NT2/D1 (cell line): Measurements from ENCODE around the gene RIBC1.
"Not testable (repeated sequence)": the region's sequence is repeated elsewhere in the genome, so short reads cannot be mapped to it uniquely, and the experiment has no call there.

ENCODE experiments used
- DNase-seq: peaks from one replicate; pipeline ENCODE4 v3.0.0-alpha.2; 2011; ENCODE audit warnings: low read depth, low spot score
- H3K27me3 ChIP-seq: 2 replicates; pipeline ENCODE4 v1.6.0; 2011; ENCODE audit warnings: mild to moderate bottlenecking; ENCODE audit not compliant: insufficient read length, insufficient read depth
- H3K36me3 ChIP-seq: 2 replicates; pipeline ENCODE4 v1.6.1; 2011; ENCODE audit warnings: mild to moderate bottlenecking, low read length, mixed read lengths; ENCODE audit not compliant: insufficient read depth, insufficient read length
- H3K4me1 ChIP-seq: 2 replicates; pipeline ENCODE4 v1.5.1; 2011; ENCODE audit not compliant: insufficient read depth, insufficient read length
- H3K4me3 ChIP-seq: 2 replicates; pipeline ENCODE4 v1.5.1; 2011; ENCODE audit warnings: low read depth; ENCODE audit not compliant: insufficient read length
- H3K9ac ChIP-seq: 2 replicates; pipeline ENCODE4 v1.6.0; 2011; ENCODE audit warnings: low read depth; ENCODE audit not compliant: insufficient read length
- H3K9me3 ChIP-seq: 2 replicates; pipeline ENCODE4 v1.5.1; 2011; ENCODE audit warnings: mild to moderate bottlenecking, low read length; ENCODE audit not compliant: insufficient read depth
- SUZ12 ChIP-seq: IDR thresholded peaks from 2 replicates; pipeline ENCODE4 v1.6.1; 2011; ENCODE audit not compliant: insufficient read length, insufficient read depth; ENCODE audit errors: extremely low read depth
- YY1 ChIP-seq: IDR thresholded peaks from 2 replicates; pipeline ENCODE4 v1.6.1; 2011; ENCODE audit not compliant: insufficient read length, insufficient read depth
- ZNF274 ChIP-seq: IDR thresholded peaks from 2 replicates; pipeline ENCODE4 v1.6.1; 2011; ENCODE audit warnings: mild to moderate bottlenecking, low read depth, low read length

Gene RIBC1

GRCh38 chrX:53379747-53380146 lies 42.9 kb upstream of the RIBC1 start:
- no peak overlapping the region for H3K9ac ChIP-seq
- no peaks in the 10 kb centered on the region; the same call in 1 of the 2 replicates for H3K9me3 ChIP-seq
- H3K36me3 ChIP-seq, result peaks cover 98% of the 10 kb centered on the region
- H3K4me3 ChIP-seq, result no peak overlapping the region
- no peak for DNase-seq
- H3K27me3 ChIP-seq, result no peaks in the 10 kb centered on the region
- no peaks in the 10 kb centered on the region for H3K4me1 ChIP-seq
- TF ChIP-seq SUZ12 (no peak), ZNF274 (no peak), YY1 (no peak)

DNA sequence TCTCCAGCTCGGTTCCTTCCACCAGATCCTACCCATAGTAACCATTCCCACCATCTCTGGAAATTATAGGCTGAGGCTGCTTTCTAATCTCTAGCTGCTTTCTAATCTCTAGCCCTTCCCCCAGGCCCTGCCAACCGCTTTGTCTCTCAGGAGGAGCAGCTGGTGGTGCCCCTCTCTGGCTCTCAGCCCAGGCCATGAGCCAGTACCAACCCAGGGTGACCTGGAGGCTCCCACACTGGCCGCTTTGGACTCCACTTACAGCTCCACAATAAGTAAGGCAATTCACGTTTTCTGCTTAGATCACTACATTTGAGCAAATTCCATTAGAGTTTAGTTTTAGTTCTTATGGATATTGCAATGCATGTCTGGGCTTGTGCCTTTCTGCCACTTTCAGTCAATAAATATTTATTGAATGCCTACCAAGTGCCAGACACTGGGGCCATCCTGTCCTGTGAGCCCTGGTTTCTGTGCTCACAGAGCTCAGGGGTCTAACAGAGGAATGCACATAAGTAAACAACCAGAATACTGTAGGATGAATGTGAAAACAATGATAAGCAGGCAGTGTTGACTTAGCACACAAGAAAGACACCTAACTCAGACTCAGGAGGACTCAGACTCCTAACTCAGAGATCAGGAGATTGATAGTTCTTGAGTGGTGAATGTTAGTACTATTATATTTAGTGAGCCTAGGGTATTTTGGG lies 39.1 kb upstream of the RIBC1 start:
- H3K9me3 ChIP-seq, result no peaks in the 10 kb centered on the region
- DNase-seq, result no peak
- no peaks in the 10 kb centered on the region for H3K4me1 ChIP-seq
- peaks cover 96% of the 10 kb centered on the region for H3K36me3 ChIP-seq
- H3K9ac ChIP-seq, result no peak overlapping the region
- no peaks in the 10 kb centered on the region for H3K27me3 ChIP-seq
- H3K4me3 ChIP-seq, result no peak overlapping the region
- TF ChIP-seq ZNF274, result no peak
- no peak for TF ChIP-seq YY1
- no peak for TF ChIP-seq SUZ12

DNA sequence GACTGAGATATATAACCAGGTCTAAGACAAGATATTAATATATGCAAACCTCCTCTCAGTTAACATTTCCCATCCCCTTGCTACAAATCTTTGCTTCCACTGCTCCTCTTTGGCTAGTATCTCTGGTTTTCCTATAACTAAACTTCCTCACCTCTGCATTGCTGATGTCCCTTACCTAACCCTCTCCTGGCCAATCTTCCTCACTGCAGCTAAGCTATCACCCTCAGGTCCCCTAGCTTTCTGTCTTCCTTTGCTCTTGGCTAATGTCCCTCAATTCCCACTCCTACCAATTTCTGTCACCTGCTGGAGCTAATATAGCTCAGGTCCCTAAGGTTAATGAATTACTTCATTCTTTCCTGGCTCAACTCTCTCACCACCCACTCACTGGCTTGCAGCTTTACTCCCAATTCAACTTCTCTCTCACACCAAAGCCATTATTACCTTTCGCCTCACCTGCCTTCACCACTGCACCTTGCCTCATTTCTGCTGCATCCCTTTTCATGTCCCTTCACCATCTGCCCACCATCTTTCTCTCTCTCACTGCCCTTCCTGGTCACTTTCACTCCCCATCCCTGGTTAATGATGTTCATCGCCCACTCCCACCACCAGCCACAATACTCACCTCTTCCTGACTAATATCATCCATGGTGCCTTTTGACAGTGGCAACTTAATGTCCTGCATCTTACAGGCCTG lies 26.9 kb upstream of the RIBC1 start:
- Histone ChIP-seq H3K36me3 (peaks cover 92% of the 10 kb centered on the region), H3K4me3 (no peak overlapping the region), H3K27me3 (no peaks in the 10 kb centered on the region), H3K4me1 (no peaks in the 10 kb centered on the region), H3K9ac (no peak overlapping the region), H3K9me3 (no peaks in the 10 kb centered on the region)
- no peak for DNase-seq
- TF ChIP-seq ZNF274, result no peak
- no peak for TF ChIP-seq SUZ12
- no peak for TF ChIP-seq YY1

DNA sequence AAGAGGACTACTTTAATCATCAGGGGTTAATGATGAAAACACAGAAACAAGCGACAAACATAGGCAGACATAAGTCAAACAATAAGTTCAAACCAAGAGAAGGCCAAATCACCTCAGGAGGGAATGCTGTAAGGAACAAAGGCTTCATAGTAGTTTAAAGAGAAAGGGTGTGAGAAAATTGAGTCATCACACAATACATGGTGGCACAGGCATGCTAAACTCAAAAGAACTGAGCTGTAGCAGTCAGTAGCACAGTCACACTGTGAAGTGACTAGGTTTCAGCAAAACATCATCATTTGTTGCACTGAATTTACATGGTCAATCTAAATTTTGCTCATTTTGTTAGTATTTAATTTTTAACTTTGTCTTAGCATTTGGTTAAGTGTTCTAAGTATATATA lies 24.5 kb upstream of the RIBC1 start:
- Histone ChIP-seq H3K27me3 (no peaks in the 10 kb centered on the region), H3K4me1 (peaks cover 6% of the 10 kb centered on the region), H3K4me3 (no peak overlapping the region), H3K9me3 (no peaks in the 10 kb centered on the region), H3K9ac (no peak overlapping the region), H3K36me3 (peaks cover 94% of the 10 kb centered on the region)
- no peak for DNase-seq
- TF ChIP-seq ZNF274, result no peak
- TF ChIP-seq YY1, result no peak
- TF ChIP-seq SUZ12, result no peak

GRCh38 chrX:53403535-53403934 lies 19.1 kb upstream of the RIBC1 start:
- DNase-seq, result no peak
- Histone ChIP-seq H3K9ac (no peak overlapping the region), H3K27me3 (no peaks in the 10 kb centered on the region), H3K4me3 (no peak overlapping the region), H3K9me3 (no peaks in the 10 kb centered on the region), H3K4me1 (peaks cover 6% of the 10 kb centered on the region), H3K36me3 (peaks cover 93% of the 10 kb centered on the region)
- no peak for TF ChIP-seq SUZ12
- no peak for TF ChIP-seq YY1
- no peak for TF ChIP-seq ZNF274

GRCh38 chrX:53412446-53412845 lies 10.2 kb upstream of the RIBC1 start:
- H3K9ac ChIP-seq, result no peak overlapping the region
- no peak for TF ChIP-seq YY1
- no peak for TF ChIP-seq ZNF274
- no peak for TF ChIP-seq SUZ12
- H3K4me3 ChIP-seq, result no peak overlapping the region
- H3K36me3 ChIP-seq, result peaks cover 82% of the 10 kb centered on the region
- no peaks in the 10 kb centered on the region for H3K27me3 ChIP-seq
- no peaks in the 10 kb centered on the region for H3K4me1 ChIP-seq
- DNase-seq, result no peak
- no peaks in the 10 kb centered on the region for H3K9me3 ChIP-seq

GRCh38 chrX:53420351-53420750 lies 2.3 kb upstream of the RIBC1 start:
- H3K4me1 ChIP-seq, H3K4me3 ChIP-seq, H3K9me3 ChIP-seq, DNase-seq, H3K27me3 ChIP-seq: not testable (repeated sequence)
- peaks cover 42% of the 10 kb centered on the region for H3K36me3 ChIP-seq
- peak overlapping the region; percentile 99 for H3K9ac ChIP-seq
